Measurements from ENCODE around the gene FAM83G. TPM values are rescaled to one million over a fixed set of nuclear protein-coding genes. Genes with fewer than 3 reads are reported as not detected.

FAM83G gene
- total RNA-seq, 1 experiment from 2014 or later, result 4.4 TPM

DNA sequence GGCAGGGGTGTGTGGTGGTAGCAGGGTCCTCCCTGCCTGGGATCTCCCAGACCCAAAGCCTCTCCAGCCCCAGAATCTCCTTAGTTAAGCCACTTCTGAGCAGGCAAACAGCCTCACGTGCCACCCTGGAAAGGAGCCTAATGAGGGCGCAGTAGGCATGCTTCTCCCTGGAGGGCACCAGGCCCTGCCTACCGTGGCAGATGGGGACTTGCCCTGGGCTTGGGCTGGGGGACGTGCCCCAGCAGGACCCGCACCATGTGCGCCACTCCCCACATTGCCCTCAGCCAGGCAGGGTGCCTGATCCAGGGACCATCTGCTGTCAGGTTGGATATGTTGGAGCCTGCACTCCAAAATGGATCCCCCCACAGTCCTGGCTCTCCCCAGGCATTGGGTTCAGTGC, 14.2 kb downstream of the FAM83G start:
- DNase-seq (ENCODE audit: low spot score), result no peak

DNA sequence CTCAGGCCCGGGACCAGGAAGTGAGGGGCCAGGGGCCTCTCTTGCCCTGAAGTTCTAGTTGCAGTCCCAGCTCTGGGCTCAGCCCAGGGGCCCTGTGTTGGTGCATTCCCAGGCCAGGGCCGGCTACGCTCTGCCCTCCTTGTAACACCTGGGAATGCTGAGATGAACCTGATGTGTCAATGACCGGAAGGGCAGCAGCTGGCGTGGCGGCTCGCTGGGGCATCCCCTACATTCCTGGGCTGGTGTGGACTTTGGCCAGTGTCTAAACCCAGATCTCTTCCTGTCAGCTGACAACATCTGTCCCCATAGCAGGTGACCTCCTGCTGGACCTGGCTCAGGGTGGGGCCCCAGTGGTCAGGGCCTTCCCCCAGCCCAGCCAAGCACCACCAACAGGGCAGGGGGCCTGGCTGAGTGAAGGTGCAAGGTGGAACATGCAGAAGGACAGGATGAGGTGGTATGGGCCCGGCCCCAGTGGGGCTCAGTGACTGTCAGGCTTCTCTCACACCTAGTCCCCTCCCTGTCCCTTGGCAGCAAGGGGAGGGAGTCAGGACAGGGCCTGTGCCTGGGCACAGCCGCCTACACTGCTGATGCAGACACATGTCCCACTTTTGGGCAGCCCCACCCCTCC, 15.9 kb downstream of the FAM83G start:
- no peak for DNase-seq (ENCODE audit: low spot score)

DNA sequence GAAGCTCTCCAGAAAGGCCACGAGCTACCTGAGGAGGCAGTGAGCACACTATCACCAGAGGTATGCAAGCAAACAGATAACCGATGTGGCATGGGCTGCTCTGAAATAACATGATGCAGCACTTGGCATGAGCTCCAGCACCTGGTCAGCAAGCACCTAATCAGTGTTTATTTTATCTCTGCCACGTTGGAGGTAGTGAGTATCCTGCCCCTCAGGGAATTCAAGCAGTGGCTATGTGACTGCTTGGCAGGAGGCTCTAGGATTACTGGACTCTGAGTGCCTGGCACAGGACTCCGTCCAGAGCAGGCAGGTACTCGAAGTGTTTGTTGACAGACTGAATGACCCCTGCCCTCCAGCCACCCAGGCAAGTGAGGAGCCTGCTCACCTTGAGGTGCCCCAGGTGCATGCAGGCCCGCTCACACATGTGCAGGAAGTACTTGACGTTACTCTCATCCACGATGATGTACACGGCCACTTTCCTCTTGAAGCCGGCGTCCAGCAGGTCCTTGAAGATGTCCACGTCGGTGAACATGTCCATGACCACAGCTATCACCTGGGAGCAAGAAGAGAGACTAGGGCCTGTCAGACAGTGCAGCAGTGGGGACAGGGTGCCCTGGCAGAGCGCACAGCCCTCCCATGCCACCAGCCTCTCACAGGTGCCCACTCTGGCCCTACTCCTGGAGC, 16.6 kb downstream of the FAM83G start:
- DNase-seq (ENCODE audit: low spot score), result no peak

DNA sequence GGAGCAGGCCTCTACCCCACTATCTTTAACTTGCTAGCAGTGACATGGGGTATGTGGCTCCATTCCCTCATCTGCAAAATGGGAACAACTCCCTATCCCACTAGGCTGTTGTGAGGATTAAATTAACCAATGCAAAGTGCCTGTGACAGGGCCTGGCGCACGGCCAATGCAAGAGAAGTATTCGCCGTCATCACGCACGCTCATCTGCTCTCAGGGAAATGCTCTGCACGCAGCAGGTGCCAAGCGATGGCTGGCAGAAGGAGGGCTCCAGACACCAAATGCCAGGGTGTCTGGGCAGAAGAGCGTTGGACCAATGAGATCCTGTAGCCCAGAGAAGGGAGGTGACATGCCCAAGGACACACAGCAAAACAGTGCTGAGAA, 17.3 kb downstream of the FAM83G start:
- no peak for DNase-seq (ENCODE audit: low spot score)

DNA sequence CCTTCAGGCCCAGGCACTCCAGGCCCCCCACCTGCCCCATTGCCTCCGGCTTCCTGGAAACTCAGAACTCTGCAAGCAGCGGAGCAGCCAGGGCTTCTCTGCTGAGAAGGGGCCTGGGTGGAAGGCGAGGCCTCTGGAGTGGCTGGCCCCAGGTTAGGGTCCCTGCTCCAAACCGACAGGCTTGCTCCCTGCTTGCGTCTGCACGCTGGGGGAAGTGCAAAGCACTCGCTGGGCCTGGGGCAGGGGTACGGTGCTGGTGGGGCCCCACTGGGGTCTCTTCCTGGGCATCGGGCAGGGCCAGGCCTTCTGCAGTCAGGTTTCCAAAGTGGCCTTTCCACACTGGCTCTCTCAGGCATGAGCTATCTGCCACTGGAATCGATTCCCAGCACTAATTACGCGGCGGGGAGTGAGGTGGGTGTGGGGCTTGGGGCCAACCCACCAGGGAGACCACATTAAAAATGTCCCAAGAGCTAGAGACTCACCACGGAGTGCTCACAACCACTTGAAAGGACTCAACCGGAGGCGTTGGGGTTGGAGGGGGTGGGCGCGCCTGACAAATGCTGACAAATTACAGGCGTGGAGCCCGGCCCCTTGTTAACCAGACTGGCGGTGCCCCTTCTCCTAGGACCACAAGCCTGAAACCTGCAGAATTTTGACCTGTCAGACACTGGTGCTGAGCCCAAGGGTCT, 17.9 kb downstream of the FAM83G start:
- no peak for DNase-seq (ENCODE audit: low spot score)

DNA sequence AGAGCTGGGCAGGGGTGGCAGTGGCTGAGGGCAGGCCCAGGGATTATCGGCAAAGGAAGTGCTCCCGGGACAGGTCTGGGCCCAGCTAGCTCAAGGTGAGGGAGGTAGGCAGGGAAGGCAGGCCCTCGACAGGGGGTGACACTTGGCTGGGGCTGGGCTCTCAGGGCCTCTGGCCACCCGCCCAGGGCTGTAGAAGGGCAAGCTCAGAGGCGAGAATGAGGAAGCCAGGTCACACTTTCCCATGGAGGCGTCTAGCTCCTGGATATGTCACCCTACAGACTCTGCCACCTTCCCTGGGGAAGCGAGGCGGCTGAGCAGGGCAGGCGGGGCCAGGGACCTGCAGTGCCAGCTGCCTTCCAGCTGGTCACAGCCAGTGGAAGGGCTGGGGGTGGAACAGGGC, 19.1 kb downstream of the FAM83G start:
- DNase-seq (ENCODE audit: low spot score), result no peak

DNA sequence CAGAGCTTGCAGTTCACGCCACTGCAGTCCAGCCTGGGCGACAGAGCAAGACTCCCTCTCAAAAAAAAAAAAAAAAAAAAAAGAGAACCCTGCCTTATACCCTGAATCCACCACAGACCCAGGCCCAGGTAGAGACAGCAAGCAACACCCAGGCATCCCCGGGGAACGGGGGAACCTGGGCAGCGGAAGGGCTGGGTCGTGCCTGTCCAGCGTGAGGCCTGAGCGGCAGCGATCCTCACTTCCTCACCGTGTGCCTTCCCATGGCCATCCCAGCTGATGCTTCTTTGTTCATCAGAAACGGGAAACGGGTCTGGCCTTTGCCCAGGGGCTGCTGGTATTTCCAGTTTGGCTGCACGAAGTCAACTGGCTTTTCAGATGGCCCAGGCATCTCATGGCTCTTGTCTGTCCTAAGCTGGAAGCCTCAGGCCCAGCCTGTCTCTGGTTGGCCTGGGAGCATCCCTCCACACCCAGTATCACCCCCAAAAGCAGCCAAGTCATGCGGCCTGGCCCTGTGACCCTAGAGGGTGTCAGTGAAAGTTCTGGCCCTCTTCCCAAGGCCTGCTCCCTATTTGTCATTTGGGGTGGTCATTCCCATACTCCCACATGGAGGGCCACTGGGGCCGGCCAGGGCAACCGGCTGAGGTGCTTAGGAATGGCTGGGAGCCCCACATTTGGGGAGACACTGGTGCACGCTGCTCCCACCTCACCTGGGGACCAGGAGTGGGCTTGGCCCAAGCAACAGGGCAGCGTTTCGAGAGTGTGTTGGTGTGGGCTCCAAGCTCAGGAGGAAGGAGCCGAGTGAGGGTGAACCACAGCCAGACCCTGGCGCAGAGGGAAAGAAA, 20.1 kb downstream of the FAM83G start:
- DNase-seq (ENCODE audit: low spot score), result no peak

DNA sequence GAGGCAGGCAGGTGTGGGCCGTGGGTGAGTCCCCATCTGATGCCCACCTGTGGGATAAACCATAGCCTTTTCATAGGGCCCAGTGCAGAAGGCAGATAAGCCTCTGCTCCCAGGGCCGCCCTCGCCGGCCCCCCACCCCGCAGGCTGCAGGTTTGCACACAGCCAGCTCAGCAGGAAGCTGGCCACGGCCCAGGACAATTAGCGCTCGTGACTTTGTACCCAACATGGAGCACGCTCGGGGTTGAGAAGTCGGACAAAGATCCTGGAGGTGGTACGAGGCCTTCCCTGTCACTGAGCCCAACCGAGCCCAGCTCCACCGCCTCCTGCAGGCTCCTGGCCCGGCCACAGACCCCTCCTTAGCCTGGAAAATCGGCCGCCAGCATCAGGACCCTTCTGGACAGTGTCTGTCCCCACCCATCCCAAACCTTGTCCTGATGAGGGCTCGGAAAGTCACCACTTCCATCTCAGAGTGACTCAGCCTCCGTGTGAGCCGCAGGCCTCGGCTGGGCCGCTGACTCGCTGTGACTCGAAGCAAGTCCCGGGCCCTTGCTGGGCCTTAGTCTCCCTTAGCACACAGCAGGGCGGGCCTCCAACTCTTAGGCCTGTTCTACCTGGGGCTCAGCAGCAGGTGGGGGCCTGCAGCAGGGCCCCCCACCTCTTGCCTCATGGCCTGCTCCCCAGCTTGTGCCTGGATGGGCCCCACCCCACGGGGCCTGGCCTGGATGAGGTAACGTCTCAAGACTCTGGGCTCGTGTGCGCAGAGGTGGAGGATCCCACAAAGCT, 22.7 kb downstream of the FAM83G start:
- peak; percentile 55 for DNase-seq (ENCODE audit: low spot score)

DNA sequence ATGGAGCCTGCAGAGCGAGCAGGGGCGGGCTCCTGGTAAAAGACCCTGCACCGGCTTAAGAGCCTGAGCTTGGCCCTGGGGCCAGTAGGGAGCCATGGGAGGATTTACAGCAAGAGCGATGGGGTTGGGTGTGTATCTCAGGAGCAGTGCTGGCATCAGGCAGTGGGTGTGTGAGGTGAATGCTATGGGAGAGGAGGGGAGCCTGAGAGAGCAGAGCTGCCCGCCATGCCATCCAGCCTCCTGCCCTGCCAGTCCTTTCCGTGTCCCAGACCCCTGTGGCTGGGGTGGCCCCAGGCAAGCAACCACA, 23.3 kb downstream of the FAM83G start:
- DNase-seq (ENCODE audit: low spot score), result no peak

DNA sequence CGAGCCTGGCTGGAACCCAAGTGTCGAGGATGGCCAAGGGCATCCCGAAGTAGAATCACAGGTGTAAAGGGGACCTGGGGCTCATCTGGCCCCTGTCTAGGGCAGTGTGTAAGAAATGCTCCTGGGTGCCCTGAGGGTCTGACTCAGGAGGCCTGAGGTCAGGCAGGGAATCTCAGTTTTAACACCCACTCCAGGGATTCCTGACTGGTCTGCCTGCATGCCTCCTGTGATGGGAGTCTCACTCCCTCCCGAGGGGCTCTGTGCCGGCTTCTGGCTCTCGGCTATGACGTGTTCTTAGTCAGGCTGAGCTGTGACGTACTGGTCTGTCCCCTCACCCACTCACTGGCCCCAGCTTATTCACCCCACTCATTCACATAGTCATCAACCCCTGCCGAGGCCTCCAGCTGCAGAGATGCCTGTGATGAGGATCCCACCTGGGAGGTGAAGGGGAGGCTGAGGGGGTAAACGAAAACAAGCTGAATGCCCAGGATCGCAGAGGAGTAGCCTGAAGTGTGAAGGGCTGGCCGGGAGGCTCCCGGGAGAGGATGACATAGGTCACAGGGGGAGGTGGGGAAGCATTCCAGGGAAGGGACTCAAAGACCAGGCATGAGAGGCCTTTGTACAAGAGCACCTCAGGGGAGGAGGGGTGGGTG, 23.8 kb downstream of the FAM83G start:
- no peak for DNase-seq (ENCODE audit: low spot score)

DNA sequence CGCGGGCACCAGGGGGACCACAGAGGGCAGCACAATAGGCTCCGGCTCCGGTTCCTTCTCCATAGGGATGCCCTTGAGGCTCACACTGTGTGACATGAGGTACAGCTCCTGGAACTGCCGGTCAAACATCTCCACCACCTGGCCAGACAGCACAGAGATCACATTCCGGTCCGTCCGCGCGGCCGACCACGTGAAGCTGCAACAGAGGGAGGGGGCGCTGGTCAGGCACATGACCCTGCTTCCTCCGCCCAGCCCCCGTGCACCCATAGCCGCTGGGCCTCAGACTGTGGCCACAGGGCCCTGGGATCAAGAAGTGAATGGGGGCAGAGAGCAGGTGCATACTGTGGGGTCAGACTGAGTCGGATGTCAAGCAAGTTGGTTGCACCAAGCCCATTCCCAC, 25.9 kb downstream of the FAM83G start:
- no peak for DNase-seq (ENCODE audit: low spot score)

DNA sequence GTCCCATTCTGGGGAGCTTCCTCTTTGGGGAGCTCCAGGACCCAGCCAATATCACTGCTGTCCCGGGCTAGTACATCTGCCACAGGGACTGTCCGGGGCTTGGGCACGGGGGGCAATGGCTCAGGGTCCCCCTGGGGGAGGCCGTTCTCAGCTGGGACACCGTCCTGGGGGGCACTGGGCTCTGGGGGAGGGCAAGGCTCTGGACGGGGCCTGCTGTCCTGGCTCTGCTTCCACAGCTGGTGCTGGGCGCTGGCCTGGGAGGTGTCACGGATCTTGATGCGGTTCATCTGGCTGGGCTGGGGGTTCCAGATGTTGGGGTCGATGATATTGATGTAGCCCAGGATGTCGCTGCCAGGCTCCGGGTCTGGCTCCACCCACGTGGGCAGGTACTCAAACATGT, 26.5 kb downstream of the FAM83G start:
- no peak for DNase-seq (ENCODE audit: low spot score)

DNA sequence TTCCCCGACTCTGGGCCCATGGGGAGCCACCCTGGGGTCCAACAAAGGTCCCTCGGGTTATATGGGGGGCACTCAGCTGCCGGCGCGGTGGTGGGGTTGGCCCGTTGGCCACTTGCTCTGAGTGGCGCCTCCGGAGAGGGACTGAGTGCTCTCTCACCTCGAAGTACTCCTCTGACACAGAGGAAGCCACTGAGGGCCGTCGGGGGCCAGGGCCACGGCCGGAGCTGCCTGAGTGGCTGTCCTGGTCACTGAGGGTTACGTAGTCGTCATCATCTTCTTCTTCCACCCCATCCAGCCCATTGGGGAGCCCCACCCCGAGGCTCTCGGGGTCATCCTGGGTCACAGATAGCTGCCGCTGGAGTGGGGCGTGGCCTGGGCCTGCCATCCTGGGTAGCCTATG, 26.9 kb downstream of the FAM83G start:
- DNase-seq (ENCODE audit: low spot score), result no peak

DNA sequence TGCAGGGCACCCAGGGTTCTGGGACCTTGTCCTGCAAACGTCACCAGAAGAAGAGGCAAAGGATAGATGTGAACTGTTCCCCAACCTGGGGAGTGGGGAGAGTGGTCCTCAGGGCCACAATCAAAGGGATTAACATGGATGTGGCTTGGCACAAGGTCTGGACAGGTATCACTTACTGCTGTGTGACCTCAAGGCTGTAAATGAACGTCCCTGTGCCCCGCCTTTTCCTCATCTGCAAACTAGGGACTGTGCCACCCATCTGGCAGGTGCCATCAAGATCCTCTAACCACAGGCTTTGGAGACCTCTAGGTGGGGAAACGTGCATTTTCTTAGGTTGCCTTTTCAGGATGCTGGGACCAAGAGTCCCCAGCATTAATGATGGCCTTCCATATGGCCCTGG, 27.5 kb downstream of the FAM83G start:
- no peak for DNase-seq (ENCODE audit: low spot score)

DNA sequence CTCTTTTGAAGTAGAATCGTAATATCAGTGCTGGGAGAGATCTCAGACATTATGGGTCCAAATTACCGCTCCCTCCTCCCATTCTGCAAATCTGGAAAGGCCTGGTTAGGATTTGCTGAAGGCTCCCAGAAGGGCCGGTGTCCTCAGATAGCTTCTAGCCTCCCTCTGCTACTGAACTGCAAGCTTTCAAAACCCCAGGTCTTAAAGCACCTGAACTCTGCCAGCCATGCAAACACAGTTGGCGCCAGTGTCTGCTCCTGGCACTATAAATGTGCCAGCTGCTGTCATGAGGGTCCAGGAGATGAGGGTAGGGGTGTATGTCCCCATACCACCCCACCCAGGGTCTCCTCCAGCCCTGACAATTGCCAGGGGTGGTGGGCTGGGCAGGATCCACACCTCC, 28.4 kb downstream of the FAM83G start:
- DNase-seq (ENCODE audit: low spot score), result no peak

DNA sequence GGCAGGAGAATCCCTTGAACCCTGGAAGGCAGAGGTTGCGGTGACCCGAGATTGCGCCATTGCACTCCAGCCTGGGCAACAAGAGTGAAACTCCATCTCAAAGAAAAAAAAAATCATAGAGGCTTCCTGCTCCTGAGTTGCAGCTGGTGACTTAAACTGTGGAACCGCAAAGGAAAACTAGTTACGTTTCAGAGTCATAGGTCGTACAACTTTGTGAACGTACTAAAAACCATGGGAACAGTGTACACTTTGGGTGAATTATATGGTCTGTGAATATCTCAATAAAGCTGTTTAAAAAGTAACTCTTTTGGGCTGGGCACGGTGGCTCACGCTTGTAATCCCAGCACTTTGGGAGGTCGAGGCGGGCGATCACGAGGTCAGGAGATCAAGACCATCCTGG, 29.0 kb downstream of the FAM83G start:
- DNase-seq (ENCODE audit: low spot score), result no peak

DNA sequence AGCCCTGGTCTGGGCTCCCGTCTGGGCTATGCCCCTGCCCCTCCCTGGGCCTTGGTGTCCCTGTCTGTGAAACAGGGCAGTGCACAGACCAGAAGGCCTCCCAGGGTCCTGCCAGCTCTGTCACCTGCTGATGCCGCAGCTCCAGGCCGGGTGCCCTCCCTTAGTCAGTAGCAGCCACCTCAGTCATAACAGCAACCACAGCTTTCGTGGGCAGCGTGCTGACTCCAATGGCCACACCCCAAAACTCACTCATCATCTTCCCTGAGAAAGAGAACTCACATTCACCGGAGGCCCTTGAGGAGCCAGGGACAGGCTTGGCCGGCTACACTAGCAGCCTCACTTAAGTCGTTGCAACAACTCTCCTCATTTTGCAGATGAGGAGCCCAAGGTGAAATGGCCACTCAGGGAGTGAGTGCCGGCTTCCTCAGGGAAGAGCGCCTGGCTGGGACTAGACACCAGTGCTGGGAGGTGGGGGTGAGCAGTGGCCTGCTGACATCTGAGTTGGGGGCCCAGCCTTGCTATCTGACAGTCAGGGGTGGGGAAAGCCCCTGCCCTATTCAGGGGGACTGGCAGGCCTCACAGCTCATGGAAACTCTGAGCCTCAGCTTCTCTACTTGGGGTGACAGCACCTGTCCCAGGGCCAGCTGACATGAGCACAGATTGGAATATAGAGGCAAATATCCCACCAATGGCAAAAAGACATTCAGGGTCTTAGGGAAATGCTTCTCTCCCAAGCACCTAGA, 30.0 kb downstream of the FAM83G start:
- no peak for DNase-seq (ENCODE audit: low spot score)

DNA sequence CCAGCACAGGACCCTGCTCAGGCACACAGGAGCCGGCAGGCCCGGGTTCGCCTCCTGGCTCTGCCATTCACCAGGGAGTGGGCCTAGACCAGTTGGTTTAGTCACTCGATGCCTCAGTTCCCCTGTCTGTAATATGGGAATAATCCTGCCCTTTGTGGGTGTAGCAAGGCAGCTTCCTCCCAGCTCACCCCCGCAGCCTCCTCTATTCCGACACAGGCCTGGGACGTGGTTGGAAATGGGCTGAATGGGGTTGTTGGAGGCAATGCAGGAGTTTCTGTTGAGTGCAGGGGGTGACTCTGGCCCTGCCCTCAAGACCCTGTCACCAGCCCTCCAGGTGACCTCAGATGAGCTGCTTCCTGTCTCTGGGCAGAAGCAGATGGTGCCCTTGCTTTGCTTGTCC, 32.8 kb downstream of the FAM83G start:
- no peak for DNase-seq (ENCODE audit: low spot score)

DNA sequence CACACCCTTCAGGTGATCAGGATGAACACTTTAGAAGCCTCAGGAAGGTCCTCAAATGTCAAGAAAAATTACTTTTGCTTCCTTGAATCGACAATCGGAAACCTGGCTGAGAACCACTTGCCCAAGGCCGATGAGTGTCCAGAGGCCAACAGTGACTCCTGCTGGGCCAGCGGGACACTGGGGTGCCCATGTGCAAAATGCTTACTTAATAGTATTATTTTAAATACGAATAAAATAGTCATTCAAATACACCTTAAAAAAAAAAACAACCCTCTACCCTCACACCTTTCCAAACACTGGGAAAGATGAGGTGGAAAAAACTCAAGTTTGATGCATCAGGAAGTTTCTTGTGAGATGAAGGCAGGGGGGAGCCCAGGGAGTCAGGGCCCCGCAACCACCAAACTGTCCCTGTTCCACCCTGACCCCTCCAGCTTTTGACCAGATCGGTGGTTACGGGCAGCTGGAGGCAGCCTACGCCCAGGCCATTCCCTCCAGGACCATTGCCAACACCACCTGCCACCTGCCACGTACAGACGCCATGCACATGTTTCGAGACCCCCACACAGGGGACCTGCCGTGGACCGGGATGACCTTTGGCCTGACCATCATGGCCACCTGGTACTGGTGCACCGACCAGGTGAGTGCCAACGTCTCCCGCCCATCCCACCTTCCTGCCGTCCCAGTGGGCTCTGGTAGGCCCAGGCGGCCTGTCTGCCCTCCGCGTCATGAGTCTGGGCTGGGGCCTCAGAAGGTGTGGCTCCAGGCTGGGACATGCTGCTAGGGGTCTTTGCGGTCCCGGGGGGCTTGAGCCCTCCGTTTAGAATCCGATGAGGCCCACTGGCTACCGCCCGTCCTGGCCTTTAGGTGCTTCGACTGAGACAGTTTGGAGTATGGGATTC, 33.7 kb downstream of the FAM83G start:
- no peak for DNase-seq (ENCODE audit: low spot score)

Data from H4 (cell line).